ENCODE data around the gene FAM81B. TPM values are rescaled to one million over a fixed set of nuclear protein-coding genes. Genes with fewer than 3 reads are reported as not detected.
"Not testable (repeated sequence)": the region's sequence is repeated elsewhere in the genome, so short reads cannot be mapped to it uniquely, and the experiment has no call there.

Gene FAM81B, protein sequence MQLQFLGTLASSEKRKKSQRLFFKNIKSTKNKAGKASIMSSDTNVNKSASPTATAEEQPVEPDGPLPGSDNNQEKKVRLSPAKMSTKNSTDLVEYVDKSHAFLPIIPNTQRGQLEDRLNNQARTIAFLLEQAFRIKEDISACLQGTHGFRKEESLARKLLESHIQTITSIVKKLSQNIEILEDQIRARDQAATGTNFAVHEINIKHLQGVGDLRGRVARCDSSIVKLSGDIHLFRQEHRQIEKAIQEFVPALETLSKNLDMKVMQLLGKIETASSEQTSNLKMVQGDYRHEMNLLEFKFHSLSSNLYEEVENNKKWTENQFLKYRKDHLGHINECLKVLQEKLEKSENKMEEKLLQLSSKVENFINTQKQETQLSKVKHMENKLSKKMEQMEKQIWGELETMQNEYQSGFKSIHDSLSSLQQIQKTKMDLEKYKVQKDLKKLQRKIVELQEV
- not detected for total RNA-seq

DNA sequence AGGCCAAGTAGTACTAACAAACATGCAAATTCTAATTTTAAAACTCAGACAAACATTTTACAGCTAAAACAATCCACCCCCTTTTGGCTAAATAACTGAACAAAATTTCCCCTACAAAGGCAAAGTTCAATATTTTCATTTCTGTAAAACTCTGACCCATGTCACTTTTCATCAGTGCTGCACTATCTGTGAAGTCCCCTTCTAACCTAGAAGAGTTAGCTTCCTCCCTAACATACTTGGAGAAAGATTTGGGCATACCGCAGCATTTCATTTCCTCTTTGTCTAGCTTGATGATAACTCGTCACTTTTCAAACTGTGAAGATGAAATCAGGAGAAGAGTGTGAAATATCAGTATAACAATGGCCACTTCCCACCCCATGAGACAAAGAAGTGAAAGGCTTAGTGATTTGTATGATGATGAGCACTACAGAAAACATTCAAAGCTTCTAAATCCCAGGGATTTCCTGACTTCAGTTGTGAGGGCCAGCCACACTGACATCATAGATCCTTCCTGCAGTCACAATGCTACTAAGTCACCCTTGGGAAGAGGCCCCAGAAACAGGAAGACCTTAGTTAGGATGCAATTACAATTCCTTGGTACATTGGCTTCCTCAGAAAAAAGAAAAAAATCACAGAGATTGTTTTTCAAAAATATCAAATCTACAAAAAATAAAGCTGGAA is at the start of gene FAM81B:
Gene FAM81B (plus strand): TSS at position 555 of the 681 bp plus-strand sequence. CDS start 24 bp downstream, at position 579.
- Mint-ChIP-seq H3K27me3 (ENCODE audit: low read depth) (no peaks in the 10 kb centered on the region), H3K4me3 (no peak within 1 kb of the TSS), H3K27ac (no peak within 1 kb of the TSS), H3K36me3 (ENCODE audit: insufficient read depth in 2 of 2) (no peaks in the 10 kb centered on the region), H3K4me1 (ENCODE audit: low read depth) (no peaks in the 10 kb centered on the region), H3K9me3 (no peaks in the 10 kb centered on the region)
- ATAC-seq (replicated peaks in 1 of 2) (no peak), DNase-seq (no peak)

DNA sequence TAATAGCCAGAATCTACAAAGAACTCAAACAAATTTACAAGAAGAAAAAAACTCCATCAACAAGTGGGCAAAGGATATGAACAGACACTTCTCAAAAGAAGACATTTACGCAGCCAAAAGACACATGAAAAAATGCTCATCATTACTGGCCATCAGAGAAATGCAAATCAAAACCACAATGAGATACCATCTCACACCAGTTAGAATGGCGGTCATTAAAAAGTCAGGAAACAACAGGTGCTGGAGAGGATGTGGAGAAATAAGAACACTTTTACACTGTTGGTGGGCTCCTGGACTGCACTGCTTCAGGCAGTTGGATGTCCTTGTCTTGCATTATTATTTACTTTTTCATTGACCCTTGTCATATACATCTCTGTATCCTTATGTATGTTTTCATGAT is 49.7 kb upstream of the FAM81B start:
- not testable (repeated sequence) for H3K27ac Mint-ChIP-seq; H3K4me3 Mint-ChIP-seq; DNase-seq; H3K36me3 Mint-ChIP-seq (ENCODE audit: insufficient read depth in 2 of 2); H3K9me3 Mint-ChIP-seq; ATAC-seq (replicated peaks in 1 of 2); H3K4me1 Mint-ChIP-seq (ENCODE audit: low read depth)
- H3K27me3 Mint-ChIP-seq (ENCODE audit: low read depth), result peaks cover 10% of the 10 kb centered on the region

DNA sequence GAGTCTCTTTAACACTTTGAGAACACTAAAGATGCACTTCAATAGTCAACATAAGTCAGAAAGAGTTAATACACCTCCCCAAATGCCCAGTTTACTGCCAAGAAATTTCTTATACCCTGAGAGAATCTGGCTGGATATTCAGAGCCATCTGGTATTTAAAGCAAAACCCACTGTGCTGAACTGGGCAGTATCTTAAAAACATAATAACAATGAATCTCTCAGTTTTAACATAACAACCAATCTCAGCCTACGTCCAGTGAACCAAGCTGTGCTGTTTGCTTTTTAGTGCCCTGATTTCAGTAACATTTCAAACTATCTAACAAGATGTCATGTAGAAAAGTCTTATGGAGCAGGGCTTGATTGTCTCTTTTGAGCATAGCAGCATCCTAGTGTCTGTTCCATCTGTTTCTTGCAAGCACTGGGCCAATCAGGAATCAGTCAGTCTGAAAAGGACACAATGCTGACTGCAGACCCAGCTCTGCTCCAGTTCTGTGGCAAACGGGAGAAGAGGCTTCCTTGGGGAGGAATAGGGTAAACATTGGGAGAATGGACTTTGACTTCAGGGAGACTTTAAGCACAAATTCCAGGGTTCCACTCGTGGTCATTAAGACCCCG is 43.6 kb upstream of the FAM81B start:
- Mint-ChIP-seq H3K4me1 (ENCODE audit: low read depth) (no peaks in the 10 kb centered on the region), H3K9me3 (peaks cover 0 to 2% of the 10 kb centered on the region in 2 donors), H3K27ac (no peak overlapping the region), H3K4me3 (no peak overlapping the region), H3K27me3 (ENCODE audit: low read depth) (no peaks in the 10 kb centered on the region), H3K36me3 (ENCODE audit: insufficient read depth in 2 of 2) (no peaks in the 10 kb centered on the region)
- ATAC-seq (replicated peaks in 1 of 2) (no peak), DNase-seq (no peak)

DNA sequence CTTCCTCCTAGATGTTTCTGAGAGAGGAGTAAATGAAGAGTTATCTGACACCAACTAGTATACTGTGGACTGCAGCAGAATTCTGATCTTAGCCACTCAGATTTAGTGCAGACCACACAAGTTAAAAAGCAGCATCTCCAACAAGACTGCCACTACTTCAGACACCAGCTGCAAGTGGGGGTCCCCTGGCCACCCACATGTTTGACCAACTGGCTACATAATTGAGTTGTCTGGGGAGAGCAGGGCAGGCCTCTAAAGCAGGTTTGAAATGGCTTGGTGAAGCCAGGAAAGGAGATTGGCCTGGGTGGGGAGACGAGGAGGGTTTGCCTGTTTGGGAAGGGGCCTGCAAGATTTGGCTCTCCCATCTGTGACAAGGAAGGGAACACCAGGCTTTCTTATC is 40.5 kb upstream of the FAM81B start:
- no peaks in the 10 kb centered on the region for H3K27me3 Mint-ChIP-seq (ENCODE audit: low read depth)
- no peak for ATAC-seq (replicated peaks in 1 of 2)
- H3K27ac Mint-ChIP-seq, result no peak overlapping the region
- DNase-seq, result no peak
- H3K36me3 Mint-ChIP-seq (ENCODE audit: insufficient read depth in 2 of 2), result no peaks in the 10 kb centered on the region
- no peaks in the 10 kb centered on the region for H3K4me1 Mint-ChIP-seq (ENCODE audit: low read depth)
- H3K9me3 Mint-ChIP-seq, result peaks cover 0 to 2% of the 10 kb centered on the region in 2 donors
- no peak overlapping the region for H3K4me3 Mint-ChIP-seq

DNA sequence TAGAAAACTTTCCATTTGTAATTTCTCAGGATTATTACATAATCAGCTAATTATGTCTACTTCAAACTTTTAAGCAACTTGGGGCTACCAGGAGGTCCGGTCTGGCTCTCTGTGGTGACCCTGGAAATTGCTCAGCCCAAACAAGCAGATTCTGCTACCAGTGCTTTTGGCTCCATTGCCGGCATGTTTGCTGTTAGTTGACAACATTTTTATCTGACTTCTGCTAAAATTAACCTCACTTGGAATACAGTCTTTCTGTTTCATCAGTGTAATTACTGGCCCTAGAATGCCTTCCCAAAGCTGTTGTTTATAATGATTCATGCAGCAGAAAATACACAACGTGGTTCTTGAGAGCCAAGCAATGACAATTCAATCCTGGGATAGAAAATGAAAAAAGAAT is 38.5 kb upstream of the FAM81B start:
- Mint-ChIP-seq H3K4me1 (ENCODE audit: low read depth) (no peaks in the 10 kb centered on the region), H3K4me3 (no peak overlapping the region), H3K9me3 (peaks cover 2 to 3% of the 10 kb centered on the region in 2 donors), H3K27ac (no peak overlapping the region), H3K36me3 (ENCODE audit: insufficient read depth in 2 of 2) (no peaks in the 10 kb centered on the region), H3K27me3 (ENCODE audit: low read depth) (no peaks in the 10 kb centered on the region)
- DNase-seq (no peak), ATAC-seq (replicated peaks in 1 of 2) (no peak)

DNA sequence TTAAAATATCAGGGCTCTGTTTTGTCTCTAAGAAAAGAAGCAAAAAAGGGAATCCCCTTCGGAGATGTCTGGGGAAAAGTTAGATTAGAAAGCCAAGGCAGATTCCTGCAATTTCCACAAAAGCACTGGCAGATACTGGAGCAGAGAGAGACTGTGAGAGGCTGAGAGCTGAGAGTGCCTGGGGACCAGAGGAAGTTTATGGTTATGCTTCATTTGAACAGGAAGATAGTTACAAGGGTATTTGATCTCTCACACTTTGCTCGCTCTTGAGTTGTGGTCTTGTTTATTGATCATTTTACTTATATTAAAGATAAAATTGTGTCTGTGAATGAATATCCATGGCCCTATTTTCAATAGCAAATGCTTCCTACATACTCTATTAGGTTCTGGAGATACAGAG is 32.8 kb upstream of the FAM81B start:
- Mint-ChIP-seq H3K9me3 (peaks cover 3 to 5% of the 10 kb centered on the region in 2 donors), H3K27ac (no peak overlapping the region), H3K36me3 (ENCODE audit: insufficient read depth in 2 of 2) (peaks cover 0 to 2% of the 10 kb centered on the region in 2 donors), H3K4me3 (no peak overlapping the region), H3K4me1 (ENCODE audit: low read depth) (no peaks in the 10 kb centered on the region), H3K27me3 (ENCODE audit: low read depth) (no peaks in the 10 kb centered on the region)
- DNase-seq (no peak), ATAC-seq (replicated peaks in 1 of 2) (no peak)

DNA sequence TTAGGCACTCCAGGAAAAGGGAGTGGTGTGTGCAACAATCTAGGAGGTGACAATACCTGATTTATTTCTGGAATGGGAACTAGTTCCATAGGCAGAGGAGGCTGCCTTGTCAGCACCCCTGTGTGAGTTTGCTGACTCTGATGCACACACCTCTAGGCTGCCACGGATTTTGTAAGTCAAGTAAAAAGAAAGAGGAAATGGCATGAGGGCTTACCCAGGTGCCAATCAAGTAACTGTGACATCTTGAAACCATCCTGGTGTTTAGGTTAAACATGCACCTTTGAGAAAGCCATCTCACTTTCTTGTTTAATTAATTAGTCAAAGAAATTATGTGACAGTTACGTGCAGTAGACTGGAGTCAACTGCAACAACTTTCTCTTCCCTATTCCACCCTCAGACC is 32.3 kb upstream of the FAM81B start:
- ATAC-seq (replicated peaks in 1 of 2) (no peak), DNase-seq (no peak)
- H3K9me3 Mint-ChIP-seq, result peaks cover 3 to 6% of the 10 kb centered on the region in 2 donors
- peaks cover 0 to 2% of the 10 kb centered on the region in 2 donors for H3K36me3 Mint-ChIP-seq (ENCODE audit: insufficient read depth in 2 of 2)
- no peak overlapping the region for H3K4me3 Mint-ChIP-seq
- H3K27ac Mint-ChIP-seq, result no peak overlapping the region
- H3K27me3 Mint-ChIP-seq (ENCODE audit: low read depth), result no peaks in the 10 kb centered on the region
- H3K4me1 Mint-ChIP-seq (ENCODE audit: low read depth), result no peaks in the 10 kb centered on the region

DNA sequence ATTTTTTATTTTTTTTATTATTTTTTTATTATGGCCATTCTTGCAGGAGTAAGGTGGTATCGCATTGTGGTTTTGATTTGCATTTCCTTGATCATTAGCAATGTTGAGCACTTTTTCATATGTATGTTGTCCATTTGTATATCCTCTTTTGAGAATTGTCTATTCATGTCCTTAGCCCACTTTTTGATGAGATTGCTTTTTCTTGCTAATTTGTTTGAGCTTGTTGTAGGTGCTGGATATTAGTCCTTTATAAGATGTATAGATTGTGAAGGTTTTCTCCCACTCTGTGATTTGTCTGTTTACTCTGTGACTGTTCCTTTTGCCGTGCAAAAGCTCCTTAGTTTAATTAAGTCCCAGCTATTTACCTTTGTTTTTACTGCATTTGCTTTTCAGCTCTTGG is 30.5 kb upstream of the FAM81B start:
- not testable (repeated sequence) for ATAC-seq (replicated peaks in 1 of 2); H3K4me1 Mint-ChIP-seq (ENCODE audit: low read depth); H3K9me3 Mint-ChIP-seq; H3K36me3 Mint-ChIP-seq (ENCODE audit: insufficient read depth in 2 of 2); H3K27ac Mint-ChIP-seq; DNase-seq; H3K27me3 Mint-ChIP-seq (ENCODE audit: low read depth); H3K4me3 Mint-ChIP-seq

DNA sequence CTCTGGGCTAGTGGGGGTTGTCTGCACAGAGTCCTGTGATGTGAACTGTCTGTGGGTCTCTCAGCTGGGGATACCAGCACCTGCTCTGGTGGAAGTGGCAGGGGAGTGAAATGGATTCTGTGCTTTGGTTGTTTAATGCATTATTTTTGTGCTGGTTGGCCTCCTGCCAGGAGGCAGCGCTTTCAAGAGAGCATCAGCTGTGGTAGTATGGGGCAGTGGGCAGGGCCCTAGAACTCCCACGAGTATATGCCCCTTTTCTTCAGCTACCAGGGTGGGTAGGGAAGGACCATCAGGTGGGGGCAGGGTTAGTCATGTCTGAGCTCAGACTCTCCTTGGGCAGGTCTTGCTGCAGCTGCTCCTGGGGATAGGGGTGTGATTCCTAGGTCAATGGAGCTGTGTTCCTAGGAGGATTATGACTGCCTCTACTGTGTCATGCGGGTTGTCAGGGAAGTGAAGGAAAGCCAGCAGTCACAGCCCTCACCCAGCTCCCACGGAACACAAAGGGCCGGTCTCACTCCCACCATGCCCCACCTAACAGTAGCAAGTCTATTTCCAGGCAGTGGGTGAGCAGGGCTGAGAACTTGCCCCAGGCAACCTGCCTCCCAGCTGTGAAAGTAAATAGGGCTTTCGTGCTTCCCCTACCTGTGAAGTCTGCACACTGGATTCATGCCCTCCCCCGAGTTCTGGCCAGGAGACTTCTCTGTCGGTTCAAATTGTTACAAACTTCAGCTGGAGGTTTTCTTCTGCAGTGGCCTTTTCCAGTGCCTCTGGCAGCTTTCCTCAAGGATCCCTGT is 25.7 kb upstream of the FAM81B start:
- DNase-seq, result no peak
- Mint-ChIP-seq H3K27me3 (ENCODE audit: low read depth) (peaks cover 14% of the 10 kb centered on the region), H3K4me3 (no peak overlapping the region), H3K9me3 (peaks cover 2 to 9% of the 10 kb centered on the region in 2 donors), H3K27ac (no peak overlapping the region), H3K4me1 (ENCODE audit: low read depth) (no peaks in the 10 kb centered on the region), H3K36me3 (ENCODE audit: insufficient read depth in 2 of 2) (peaks cover 0 to 2% of the 10 kb centered on the region in 2 donors)
- no peak for ATAC-seq (replicated peaks in 1 of 2)

DNA sequence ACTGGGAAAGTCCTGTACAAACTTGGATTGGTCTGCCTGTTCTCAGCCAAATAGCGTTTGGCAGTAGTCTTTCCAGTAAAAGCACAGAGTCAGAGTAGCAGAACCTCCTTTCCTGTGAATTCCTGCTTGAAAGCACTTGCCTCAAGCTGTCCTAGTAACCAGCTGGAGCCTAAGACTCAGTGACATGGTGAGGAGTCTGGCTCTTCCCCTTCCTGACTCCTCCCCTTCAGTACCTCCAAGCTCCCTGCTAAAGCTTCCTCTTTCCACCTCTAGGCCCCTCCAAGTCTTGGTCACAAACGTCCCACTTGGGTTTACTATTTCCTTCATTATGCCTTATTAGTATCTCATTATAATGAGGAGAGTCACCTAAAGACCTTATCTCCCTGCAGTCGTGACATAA is 21.4 kb upstream of the FAM81B start:
- Mint-ChIP-seq H3K4me3 (no peak overlapping the region), H3K27ac (no peak overlapping the region), H3K9me3 (peaks cover 0 to 2% of the 10 kb centered on the region in 2 donors), H3K36me3 (ENCODE audit: insufficient read depth in 2 of 2) (no peaks in the 10 kb centered on the region), H3K4me1 (ENCODE audit: low read depth) (no peaks in the 10 kb centered on the region), H3K27me3 (ENCODE audit: low read depth) (peaks cover 14% of the 10 kb centered on the region)
- no peak for ATAC-seq (replicated peaks in 1 of 2)
- no peak for DNase-seq

DNA sequence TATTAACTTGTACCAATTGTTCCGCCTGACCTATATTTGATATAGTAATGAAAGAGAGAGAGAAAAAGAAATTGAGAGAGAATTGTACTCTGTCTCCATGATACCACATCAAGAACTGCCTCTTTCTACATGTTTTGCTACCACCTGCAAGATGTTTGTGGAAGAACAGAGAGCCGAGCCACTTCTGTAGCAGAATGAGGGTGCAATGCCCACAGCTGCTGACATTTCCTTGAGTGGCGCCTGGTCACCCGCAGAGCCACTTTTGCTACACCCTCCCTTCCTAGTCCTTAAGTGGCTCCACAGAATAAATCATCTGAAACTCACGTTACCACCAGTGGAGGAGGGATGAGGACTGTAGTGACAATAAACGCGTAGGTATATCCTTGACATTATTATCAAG is 17.1 kb upstream of the FAM81B start:
- no peak for DNase-seq
- Mint-ChIP-seq H3K4me3 (no peak overlapping the region), H3K36me3 (ENCODE audit: insufficient read depth in 2 of 2) (no peaks in the 10 kb centered on the region), H3K9me3 (peaks cover 0 to 3% of the 10 kb centered on the region in 2 donors), H3K27ac (no peak overlapping the region), H3K4me1 (ENCODE audit: low read depth) (no peaks in the 10 kb centered on the region), H3K27me3 (ENCODE audit: low read depth) (peaks cover 18% of the 10 kb centered on the region)
- ATAC-seq (replicated peaks in 1 of 2), result no peak

DNA sequence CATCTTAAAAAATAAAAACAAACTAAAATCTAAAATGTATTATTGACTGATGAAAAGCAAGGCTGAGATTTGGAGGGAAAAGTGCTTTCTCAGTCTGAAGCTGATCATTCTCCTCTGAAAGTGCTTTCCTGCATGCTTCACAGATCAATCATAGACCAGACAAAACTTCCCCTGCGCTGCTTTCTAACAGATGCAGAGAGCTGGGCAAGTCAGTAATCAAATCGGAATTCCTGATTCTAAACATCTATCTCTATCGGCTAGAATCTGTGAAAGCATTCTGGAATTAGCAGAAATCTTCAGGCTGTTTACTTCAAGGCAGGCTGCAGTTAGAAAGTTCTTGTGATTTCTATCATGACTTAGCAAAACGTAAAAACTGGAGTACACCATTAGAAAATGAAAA is 15.6 kb upstream of the FAM81B start:
- Mint-ChIP-seq H3K4me3 (no peak overlapping the region), H3K36me3 (ENCODE audit: insufficient read depth in 2 of 2) (no peaks in the 10 kb centered on the region), H3K9me3 (peaks cover 0 to 3% of the 10 kb centered on the region in 2 donors), H3K27me3 (ENCODE audit: low read depth) (peaks cover 5% of the 10 kb centered on the region), H3K27ac (no peak overlapping the region), H3K4me1 (ENCODE audit: low read depth) (peaks cover 10% of the 10 kb centered on the region)
- DNase-seq (no peak), ATAC-seq (replicated peaks in 1 of 2) (no peak)

DNA sequence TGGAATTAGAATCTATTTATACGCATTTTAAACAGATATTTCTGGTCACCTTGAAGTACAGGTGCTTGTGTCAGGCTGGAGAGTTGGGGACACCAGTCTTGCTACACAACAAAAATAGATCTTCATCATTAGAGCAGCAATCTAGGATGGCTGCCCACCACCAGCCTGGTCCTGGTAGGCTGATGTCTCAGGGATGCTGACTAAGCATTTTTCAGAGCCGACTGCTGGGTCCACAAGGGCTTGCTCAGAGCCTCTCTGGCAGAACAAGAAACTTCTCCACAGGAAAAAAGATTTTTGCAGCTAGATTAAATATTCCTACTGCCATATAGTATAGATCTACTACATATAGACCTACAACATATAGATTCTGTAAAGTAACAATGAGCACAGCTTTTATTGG is 12.0 kb upstream of the FAM81B start:
- H3K9me3 Mint-ChIP-seq, result peaks cover 0 to 4% of the 10 kb centered on the region in 2 donors
- H3K4me3 Mint-ChIP-seq, result no peak overlapping the region
- H3K36me3 Mint-ChIP-seq (ENCODE audit: insufficient read depth in 2 of 2), result peaks cover 0 to 2% of the 10 kb centered on the region in 2 donors
- peaks cover 5% of the 10 kb centered on the region for H3K27me3 Mint-ChIP-seq (ENCODE audit: low read depth)
- H3K27ac Mint-ChIP-seq, result no peak overlapping the region
- DNase-seq, result no peak
- peaks cover 17% of the 10 kb centered on the region for H3K4me1 Mint-ChIP-seq (ENCODE audit: low read depth)
- no peak for ATAC-seq (replicated peaks in 1 of 2)

Measured in activated T-cell treated with anti-CD3 and anti-CD28 coated beads, Interleukin-2, amount 50 U/mL, for 72 hours (primary cell).